IMR-90 (cell line): ENCODE measurements around the gene COPS9.

ENCODE experiments used
- BHLHE40 ChIP-seq: fragments of 150-350 bp; IDR thresholded peaks from 2 replicates; pipeline ENCODE4 v1.6.1; 2016; ENCODE audit warnings: mild to moderate bottlenecking, low read depth, low read length
- CHD1 ChIP-seq: IDR thresholded peaks from 2 replicates; pipeline ENCODE4 v1.6.1; 2012; ENCODE audit warnings: low read depth, low read length, improper control_type of control experiment
- FOS ChIP-seq: fragments of 150-350 bp; IDR thresholded peaks from 2 replicates; pipeline ENCODE4 v1.6.1; 2016; ENCODE audit warnings: low read depth, low read length
- MAFK ChIP-seq: IDR thresholded peaks from 2 replicates; pipeline ENCODE4 v1.6.1; 2012; ENCODE audit warnings: low read depth, low read length, improper control_type of control experiment
- MXI1 ChIP-seq: IDR thresholded peaks from 2 replicates; pipeline ENCODE4 v1.6.1; 2012; ENCODE audit warnings: low read depth, mild to moderate bottlenecking, low read length, moderate library complexity, borderline replicate concordance
- POLR2A ChIP-seq: IDR thresholded peaks from 2 replicates; pipeline ENCODE4 v1.6.1; 2012; ENCODE audit warnings: mild to moderate bottlenecking, low read depth, low read length
- RAD21 ChIP-seq: IDR thresholded peaks from 2 replicates; pipeline ENCODE4 v1.6.1; 2012; ENCODE audit warnings: low read length, improper control_type of control experiment
- RCOR1 ChIP-seq: IDR thresholded peaks from 2 replicates; pipeline ENCODE4 v1.6.1; 2012; ENCODE audit warnings: mild to moderate bottlenecking, low read length, improper control_type of control experiment; ENCODE audit not compliant: insufficient replicate concordance
- RFX5 ChIP-seq: IDR thresholded peaks from 2 replicates; pipeline ENCODE4 v1.8.0; 2012; ENCODE audit warnings: low read depth, mild to moderate bottlenecking, low read length, moderate library complexity
- SMC3 ChIP-seq: fragments of 150-350 bp; IDR thresholded peaks from 2 replicates; pipeline ENCODE4 v1.6.1; 2016; ENCODE audit warnings: low read depth, mild to moderate bottlenecking, antibody characterized with exemption, low read length, moderate library complexity
- TF ChIP-seq, protein P1 (sequence below): conservative IDR thresholded peaks from 2 replicates; pipeline ENCODE4 v1.5.1; 2012; ENCODE audit warnings: mild to moderate bottlenecking, low read depth, low read length, improper control_type of control experiment

DNA sequence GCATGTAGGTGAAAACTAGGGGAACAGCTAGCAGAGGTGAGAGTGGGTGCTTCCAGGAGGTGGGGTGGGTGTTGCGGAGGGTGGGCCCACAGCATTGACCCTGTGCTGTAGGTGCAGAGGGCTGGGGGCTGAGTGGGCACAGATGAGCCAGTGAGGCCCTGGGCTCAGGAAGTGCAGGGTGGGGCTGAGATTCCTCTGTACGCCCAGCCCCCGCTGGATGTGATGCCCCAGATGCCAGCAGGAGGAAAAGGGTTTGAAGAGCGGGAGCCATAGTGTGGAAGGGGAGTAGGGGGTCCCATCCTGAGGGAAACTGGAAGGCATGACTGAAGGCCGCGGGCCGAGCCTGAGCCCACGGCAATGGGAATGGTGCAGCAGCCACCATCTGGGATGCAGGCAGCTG is 18.5 kb upstream of the COPS9 start:
- TF ChIP-seq, protein P1, sequence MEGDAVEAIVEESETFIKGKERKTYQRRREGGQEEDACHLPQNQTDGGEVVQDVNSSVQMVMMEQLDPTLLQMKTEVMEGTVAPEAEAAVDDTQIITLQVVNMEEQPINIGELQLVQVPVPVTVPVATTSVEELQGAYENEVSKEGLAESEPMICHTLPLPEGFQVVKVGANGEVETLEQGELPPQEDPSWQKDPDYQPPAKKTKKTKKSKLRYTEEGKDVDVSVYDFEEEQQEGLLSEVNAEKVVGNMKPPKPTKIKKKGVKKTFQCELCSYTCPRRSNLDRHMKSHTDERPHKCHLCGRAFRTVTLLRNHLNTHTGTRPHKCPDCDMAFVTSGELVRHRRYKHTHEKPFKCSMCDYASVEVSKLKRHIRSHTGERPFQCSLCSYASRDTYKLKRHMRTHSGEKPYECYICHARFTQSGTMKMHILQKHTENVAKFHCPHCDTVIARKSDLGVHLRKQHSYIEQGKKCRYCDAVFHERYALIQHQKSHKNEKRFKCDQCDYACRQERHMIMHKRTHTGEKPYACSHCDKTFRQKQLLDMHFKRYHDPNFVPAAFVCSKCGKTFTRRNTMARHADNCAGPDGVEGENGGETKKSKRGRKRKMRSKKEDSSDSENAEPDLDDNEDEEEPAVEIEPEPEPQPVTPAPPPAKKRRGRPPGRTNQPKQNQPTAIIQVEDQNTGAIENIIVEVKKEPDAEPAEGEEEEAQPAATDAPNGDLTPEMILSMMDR: no peak
- TF ChIP-seq RCOR1 (no peak), POLR2A (no peak), RFX5 (no peak), FOS (no peak), MAFK (no peak), RAD21 (no peak), MXI1 (no peak), SMC3 (no peak), BHLHE40 (no peak), CHD1 (no peak)
